Activated CD4-positive, alpha-beta T cell treated with anti-CD3 and anti-CD28 coated beads for 36 hours (primary cell): ENCODE data around the gene C12orf76. TPM values are rescaled to one million over a fixed set of nuclear protein-coding genes. Genes with fewer than 3 reads are reported as not detected.
A peak's percentile ranks its signal among the peaks of the same experiment; 100 is the strongest.
"Not testable (repeated sequence)": the region's sequence is repeated elsewhere in the genome, so short reads cannot be mapped to it uniquely, and the experiment has no call there.

Experiments
- ATAC-seq: fragments of 200-7000 bp; cut with Tn5 transposase; one replicate; pipeline ENCODE4 v1.10.0; 2021; ENCODE audit warnings: mild to moderate bottlenecking, moderate library complexity
- CTCF ChIA-PET: fragments of 350-600 bp; sonication (Branson Sonifier 250); formaldehyde crosslinking; loops from one replicate; lab custom pipeline; 2021; ENCODE audit warnings: antibody characterized with exemption; lab: Charles Lee
- POLR2A ChIA-PET: fragments of 350-600 bp; sonication (Branson Sonifier 250); formaldehyde crosslinking; loops from one replicate; lab custom pipeline; 2021; ENCODE audit warnings: antibody characterized with exemption, inconsistent platforms; lab: Charles Lee
- DNase-seq: peaks from one replicate; pipeline ENCODE4 v3.0.0-alpha.2; 2020
- H3K27ac Mint-ChIP-seq: one replicate; pipeline ENCODE4 v1.8.0; 2021; ENCODE audit warnings: mixed read lengths
- H3K27me3 Mint-ChIP-seq: one replicate; pipeline ENCODE4 v1.8.0; 2021; ENCODE audit warnings: mixed read lengths
- H3K36me3 Mint-ChIP-seq: one replicate; pipeline ENCODE4 v1.8.0; 2021; ENCODE audit warnings: low read depth, mixed read lengths
- H3K4me1 Mint-ChIP-seq: one replicate; pipeline ENCODE4 v1.8.0; 2021; ENCODE audit warnings: mixed read lengths
- H3K4me3 Mint-ChIP-seq: one replicate; pipeline ENCODE4 v1.8.0; 2021; ENCODE audit warnings: mild to moderate bottlenecking, moderate library complexity, mixed read lengths
- H3K9me3 Mint-ChIP-seq: one replicate; pipeline ENCODE4 v1.8.0; 2021; ENCODE audit warnings: low read depth, mixed read lengths
- intact Hi-C, 2 experiments: fragments of 100-400 bp; cut with DNase I in 1 of 2; cut with micrococcal nuclease in 1 of 2; formaldehyde crosslinking; loops; one replicate each; pipeline versions ENCODE4 v1.14.2 to v1.15.1; 2022 to 2024; cut with DNase I, micrococcal nuclease
- total RNA-seq, 2 experiments: library from RNA; stranded (reverse); gene quantifications; one replicate each; pipeline ENCODE4 v1.2.3, GENCODE V29; 2021

C12orf76 gene
- total RNA-seq, 2 experiments from 2014 or later, result 10.2 to 10.5 TPM

GRCh38 chr12:110077800-110078199 is 29.5 kb upstream of the C12orf76 start:
- intact Hi-C loops, result loop anchor here in 1 of 2 experiments (2.0 kb wide), 1 partner anchor 47 kb away; the partner anchor contains the start of gene IFT81
- Mint-ChIP-seq H3K4me3 (no peak overlapping the region), H3K4me1 (peaks cover 45% of the 10 kb centered on the region), H3K36me3 (peaks cover 8% of the 10 kb centered on the region), H3K9me3 (peaks cover 3% of the 10 kb centered on the region), H3K27me3 (no peaks in the 10 kb centered on the region), H3K27ac (peak overlapping the region; percentile 17)
- DNase-seq, result no peak
- no peak for ATAC-seq
- POLR2A ChIA-PET, result no interaction called here
- CTCF ChIA-PET, result no interaction called here

GRCh38 chr12:110075880-110076279 is 27.6 kb upstream of the C12orf76 start:
- Mint-ChIP-seq H3K9me3 (peaks cover 3% of the 10 kb centered on the region), H3K4me3 (no peak overlapping the region), H3K27ac (no peak overlapping the region), H3K27me3 (no peaks in the 10 kb centered on the region), H3K36me3 (peaks cover 8% of the 10 kb centered on the region), H3K4me1 (peaks cover 58% of the 10 kb centered on the region)
- CTCF ChIA-PET, result interaction anchor here (0.7 kb wide), 1 partner anchor 553 kb away, joined by 3 read pairs; no protein-coding TSS in a partner anchor
- ATAC-seq (no peak), DNase-seq (no peak)
- POLR2A ChIA-PET, result no interaction called here
- intact Hi-C loops, result no loop called here

GRCh38 chr12:110074089-110074488 is 25.8 kb upstream of the C12orf76 start:
- intact Hi-C loops, result no loop called here
- no peaks in the 10 kb centered on the region for H3K9me3 Mint-ChIP-seq
- ATAC-seq (no peak), DNase-seq (no peak)
- POLR2A ChIA-PET, result interaction anchor here (1.0 kb wide), 1 partner anchor 19 kb away, joined by 3 read pairs; no protein-coding TSS in a partner anchor
- no peaks in the 10 kb centered on the region for H3K27me3 Mint-ChIP-seq
- H3K4me1 Mint-ChIP-seq, result peaks cover 43% of the 10 kb centered on the region
- H3K27ac Mint-ChIP-seq, result no peak overlapping the region
- H3K4me3 Mint-ChIP-seq, result no peak overlapping the region
- peaks cover 5% of the 10 kb centered on the region for H3K36me3 Mint-ChIP-seq
- CTCF ChIA-PET, result interaction anchor here (0.6 to 1.4 kb wide), 3 partner anchors 10 to 66 kb away, joined by 3 to 4 read pairs (median 3); no protein-coding TSS in a partner anchor

GRCh38 chr12:110073049-110073831 is 24.9 kb upstream of the C12orf76 start:
- Mint-ChIP-seq H3K27ac (peak overlapping the region; percentile 89), H3K27me3 (no peaks in the 10 kb centered on the region), H3K4me3 (peak overlapping the region; percentile 80), H3K4me1 (peaks cover 37% of the 10 kb centered on the region), H3K9me3 (no peaks in the 10 kb centered on the region), H3K36me3 (peaks cover 5% of the 10 kb centered on the region)
- ATAC-seq (peak; percentile 70), DNase-seq (peak; percentile 65)
- intact Hi-C loops, result no loop called here
- ChIA-PET POLR2A (interaction anchor here (1.0 kb wide), 1 partner anchor 18 kb away, joined by 3 read pairs; no protein-coding TSS in a partner anchor), CTCF (interaction anchor here (1.1 to 1.4 kb wide), 2 partner anchors 9 to 32 kb away, joined by 3 to 4 read pairs; no protein-coding TSS in a partner anchor)

GRCh38 chr12:110072636-110073035 is 24.3 kb upstream of the C12orf76 start:
- ATAC-seq, H3K36me3 Mint-ChIP-seq, DNase-seq, intact Hi-C loops, CTCF ChIA-PET, H3K9me3 Mint-ChIP-seq, H3K27me3 Mint-ChIP-seq, POLR2A ChIA-PET: not testable (repeated sequence)
- H3K27ac Mint-ChIP-seq, result peak overlapping the region; percentile 89
- H3K4me1 Mint-ChIP-seq, result peaks cover 31% of the 10 kb centered on the region
- peak overlapping the region; percentile 80 for H3K4me3 Mint-ChIP-seq

GRCh38 chr12:110071967-110072366 is 23.6 kb upstream of the C12orf76 start:
- intact Hi-C loops, result no loop called here
- Mint-ChIP-seq H3K9me3 (no peaks in the 10 kb centered on the region), H3K4me3 (peak overlapping the region; percentile 80), H3K27me3 (no peaks in the 10 kb centered on the region), H3K36me3 (peaks cover 5% of the 10 kb centered on the region), H3K4me1 (peaks cover 29% of the 10 kb centered on the region), H3K27ac (peak overlapping the region; percentile 48)
- ATAC-seq (no peak), DNase-seq (no peak)
- CTCF ChIA-PET, result no interaction called here
- POLR2A ChIA-PET, result no interaction called here

GRCh38 chr12:110071504-110071903 is 23.2 kb upstream of the C12orf76 start:
- ChIA-PET CTCF (no interaction called here), POLR2A (no interaction called here)
- H3K27me3 Mint-ChIP-seq, result no peaks in the 10 kb centered on the region
- ATAC-seq, result peak; percentile 22
- intact Hi-C loops, result no loop called here
- H3K9me3 Mint-ChIP-seq, result no peaks in the 10 kb centered on the region
- no peak for DNase-seq
- no peak overlapping the region for H3K27ac Mint-ChIP-seq
- peak overlapping the region; percentile 80 for H3K4me3 Mint-ChIP-seq
- H3K4me1 Mint-ChIP-seq, result peaks cover 29% of the 10 kb centered on the region
- H3K36me3 Mint-ChIP-seq, result peaks cover 5% of the 10 kb centered on the region

GRCh38 chr12:110068654-110069053 is 20.3 kb upstream of the C12orf76 start:
- CTCF ChIA-PET, result no interaction called here
- POLR2A ChIA-PET, result no interaction called here
- Mint-ChIP-seq H3K4me1 (peaks cover 28% of the 10 kb centered on the region), H3K4me3 (no peak overlapping the region), H3K27ac (no peak overlapping the region), H3K27me3 (no peaks in the 10 kb centered on the region), H3K36me3 (peaks cover 5% of the 10 kb centered on the region), H3K9me3 (no peaks in the 10 kb centered on the region)
- ATAC-seq, result no peak
- DNase-seq, result no peak
- intact Hi-C loops, result no loop called here

- POLR2A ChIA-PET, result interaction anchor here (0.5 kb wide), 1 partner anchor 246 kb away, joined by 6 read pairs; no protein-coding TSS in a partner anchor
- H3K9me3 Mint-ChIP-seq, H3K27me3 Mint-ChIP-seq, ATAC-seq, CTCF ChIA-PET, H3K4me3 Mint-ChIP-seq, H3K27ac Mint-ChIP-seq, intact Hi-C loops, DNase-seq, H3K36me3 Mint-ChIP-seq: not testable (repeated sequence)
- H3K4me1 Mint-ChIP-seq, result peaks cover 23% of the 10 kb centered on the region
Observed at GRCh38 chr12:110068115-110068514, 19.8 kb upstream of the C12orf76 start.

GRCh38 chr12:110067531-110067930 is 19.2 kb upstream of the C12orf76 start:
- POLR2A ChIA-PET, result no interaction called here
- intact Hi-C loops, result no loop called here
- DNase-seq (no peak), ATAC-seq (no peak)
- Mint-ChIP-seq H3K4me3 (no peak overlapping the region), H3K9me3 (no peaks in the 10 kb centered on the region), H3K27ac (no peak overlapping the region), H3K36me3 (no peaks in the 10 kb centered on the region), H3K4me1 (peaks cover 17% of the 10 kb centered on the region), H3K27me3 (no peaks in the 10 kb centered on the region)
- CTCF ChIA-PET, result interaction anchor here (1.2 kb wide), 1 partner anchor 22 kb away, joined by 4 read pairs; no protein-coding TSS in a partner anchor

- intact Hi-C loops, result no loop called here
- Mint-ChIP-seq H3K27me3 (no peaks in the 10 kb centered on the region), H3K9me3 (no peaks in the 10 kb centered on the region), H3K36me3 (no peaks in the 10 kb centered on the region), H3K27ac (peak overlapping the region; percentile 42), H3K4me1 (peaks cover 13% of the 10 kb centered on the region), H3K4me3 (no peak overlapping the region)
- ATAC-seq, result peak; percentile 67
- no peak for DNase-seq
- CTCF ChIA-PET, result no interaction called here
- POLR2A ChIA-PET, result no interaction called here
Observed at GRCh38 chr12:110065540-110065939, 17.2 kb upstream of the C12orf76 start.
